Measurements from ENCODE around the gene CARNS1. TPM values are rescaled to one million over a fixed set of nuclear protein-coding genes. Genes with fewer than 3 reads are reported as not detected.

The CARNS1 gene
- polyA plus RNA-seq, 1 donor (not counting 4 experiments of a cell fraction or from before 2014, with no cell fraction given) = not detected

DNA sequence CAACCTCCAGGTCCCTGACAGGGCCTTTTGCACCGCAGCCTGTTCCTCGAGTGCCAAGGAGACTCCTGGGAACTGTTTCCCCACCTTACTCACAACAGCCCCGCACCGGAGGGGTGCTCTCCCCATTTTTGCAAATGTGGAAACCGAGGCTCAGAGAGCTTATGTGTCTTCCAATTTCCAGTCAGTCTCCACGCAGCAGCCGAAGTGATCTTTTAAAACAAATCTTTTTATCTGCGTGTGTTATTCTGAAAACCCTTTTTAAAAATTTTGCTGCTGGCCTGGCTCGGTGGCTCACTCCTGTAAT lies 54.0 kb downstream of the CARNS1 start:
- dilution Hi-C loops (cut with MboI; ENCODE audit: extremely low pct_ligation_motif_present, low sequenced_read_pairs) = no loop called here
- no peak for FAIRE-seq
- Histone ChIP-seq H3K9ac (ENCODE audit: control insufficient read depth, extremely low read depth, insufficient read depth, low read length) (peak overlapping the region; percentile 60), H3K27ac (ENCODE audit: control insufficient read depth, insufficient read depth, low read length) (peak overlapping the region; percentile 32), H3K27me3 (ENCODE audit: control insufficient read depth, extremely low read depth, insufficient read depth, low read length) (no peaks in the 10 kb centered on the region), H3K36me3 (ENCODE audit: control insufficient read depth in 2 of 2, extremely low read depth in 1 of 2, insufficient read depth in 2 of 2, low read length in 2 of 2) (peaks cover 0 to 5% of the 10 kb centered on the region in 2 experiments), H3K4me2 (ENCODE audit: control insufficient read depth, extremely low read depth, insufficient read depth, low read depth, low read length) (peak overlapping the region; percentile 64), H4K20me1 (ENCODE audit: control insufficient read depth, extremely low read depth, insufficient read depth, low read length) (no peaks in the 10 kb centered on the region), H3K79me2 (ENCODE audit: control insufficient read depth, insufficient read depth, low read length) (no peaks in the 10 kb centered on the region), H3K9me1 (ENCODE audit: control insufficient read depth, extremely low read depth, insufficient read depth, low read length) (no peaks in the 10 kb centered on the region), H3K4me3 (ENCODE audit: control insufficient read depth in 2 of 3, extremely low read depth in 1 of 3, insufficient read depth in 2 of 3, low read depth in 1 of 3, low read length in 3 of 3) (peak overlapping the region; percentile 45 to 74 (median 74)), H2AFZ (ENCODE audit: control insufficient read depth, low read length) (peak overlapping the region; percentile 17), H3K4me1 (ENCODE audit: control insufficient read depth, extremely low read depth, insufficient read depth, low read length) (peaks cover 13% of the 10 kb centered on the region), H3K9me3 (ENCODE audit: control insufficient read depth, low read depth, low read length) (no peaks in the 10 kb centered on the region)
- DNase-seq (ENCODE audit: low read depth, low spot score) = no peak
- no peak for TF ChIP-seq EZH2 (IDR thresholded peaks at IDR 0.05; ENCODE audit: low read length)
- TF ChIP-seq, protein P1, sequence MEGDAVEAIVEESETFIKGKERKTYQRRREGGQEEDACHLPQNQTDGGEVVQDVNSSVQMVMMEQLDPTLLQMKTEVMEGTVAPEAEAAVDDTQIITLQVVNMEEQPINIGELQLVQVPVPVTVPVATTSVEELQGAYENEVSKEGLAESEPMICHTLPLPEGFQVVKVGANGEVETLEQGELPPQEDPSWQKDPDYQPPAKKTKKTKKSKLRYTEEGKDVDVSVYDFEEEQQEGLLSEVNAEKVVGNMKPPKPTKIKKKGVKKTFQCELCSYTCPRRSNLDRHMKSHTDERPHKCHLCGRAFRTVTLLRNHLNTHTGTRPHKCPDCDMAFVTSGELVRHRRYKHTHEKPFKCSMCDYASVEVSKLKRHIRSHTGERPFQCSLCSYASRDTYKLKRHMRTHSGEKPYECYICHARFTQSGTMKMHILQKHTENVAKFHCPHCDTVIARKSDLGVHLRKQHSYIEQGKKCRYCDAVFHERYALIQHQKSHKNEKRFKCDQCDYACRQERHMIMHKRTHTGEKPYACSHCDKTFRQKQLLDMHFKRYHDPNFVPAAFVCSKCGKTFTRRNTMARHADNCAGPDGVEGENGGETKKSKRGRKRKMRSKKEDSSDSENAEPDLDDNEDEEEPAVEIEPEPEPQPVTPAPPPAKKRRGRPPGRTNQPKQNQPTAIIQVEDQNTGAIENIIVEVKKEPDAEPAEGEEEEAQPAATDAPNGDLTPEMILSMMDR (optimal IDR thresholded peaks at IDR 0.05 in 1 of 3, IDR thresholded peaks at IDR 0.05 in 1 of 3, conservative IDR thresholded peaks at IDR 0.05 in 1 of 3; ENCODE audit: extremely low read depth in 1 of 3, insufficient read depth in 2 of 3, low read length in 3 of 3) = no peak

DNA sequence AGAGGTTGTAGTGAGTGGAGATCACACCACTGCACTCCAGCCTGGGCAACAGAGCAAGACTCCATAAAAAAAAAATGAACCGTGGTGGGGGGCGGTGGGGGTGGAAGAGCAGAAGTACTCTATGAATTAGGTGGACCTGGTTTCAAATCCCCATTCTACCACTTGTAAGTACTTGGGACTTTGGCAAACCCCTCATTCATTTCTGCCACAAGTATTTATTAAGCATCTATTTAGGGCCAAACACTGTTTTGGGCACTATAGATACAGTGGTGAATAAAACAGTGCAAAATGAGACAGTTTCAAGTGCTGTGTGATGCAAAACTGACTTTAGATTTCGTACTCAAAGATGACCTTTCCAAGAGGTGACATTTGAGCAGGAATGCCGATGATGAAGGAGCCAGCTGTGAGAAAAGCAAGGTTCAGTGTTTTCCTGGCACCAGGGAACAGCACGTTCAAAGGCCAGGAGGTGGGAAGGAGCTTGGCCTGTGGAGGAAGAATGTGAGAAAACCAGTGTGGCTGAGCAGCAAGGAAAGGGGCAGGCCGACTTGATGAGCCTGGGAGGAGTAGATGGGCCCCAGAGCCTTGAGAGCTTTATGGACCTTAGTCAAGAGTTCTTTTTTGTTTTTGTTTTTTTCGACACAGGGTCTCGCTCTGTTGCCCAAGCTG lies 55.0 kb downstream of the CARNS1 start:
- H3K27ac ChIP-seq (ENCODE audit: control insufficient read depth, insufficient read depth, low read length) = no peak overlapping the region
- H3K4me3 ChIP-seq (ENCODE audit: control insufficient read depth in 2 of 3, extremely low read depth in 1 of 3, insufficient read depth in 2 of 3, low read depth in 1 of 3, low read length in 3 of 3) = no peak overlapping the region
- no peaks in the 10 kb centered on the region for H3K9me3 ChIP-seq (ENCODE audit: control insufficient read depth, low read depth, low read length)
- no peak overlapping the region for H2AFZ ChIP-seq (ENCODE audit: control insufficient read depth, low read length)
- peaks cover 0 to 5% of the 10 kb centered on the region in 2 experiments for H3K36me3 ChIP-seq (ENCODE audit: control insufficient read depth in 2 of 2, extremely low read depth in 1 of 2, insufficient read depth in 2 of 2, low read length in 2 of 2)
- TF ChIP-seq, protein P1 (optimal IDR thresholded peaks at IDR 0.05 in 1 of 3, IDR thresholded peaks at IDR 0.05 in 1 of 3, conservative IDR thresholded peaks at IDR 0.05 in 1 of 3; ENCODE audit: extremely low read depth in 1 of 3, insufficient read depth in 2 of 3, low read length in 3 of 3) = no peak
- no peak for TF ChIP-seq EZH2 (IDR thresholded peaks at IDR 0.05; ENCODE audit: low read length)
- dilution Hi-C loops (cut with MboI; ENCODE audit: extremely low pct_ligation_motif_present, low sequenced_read_pairs) = no loop called here
- H3K4me1 ChIP-seq (ENCODE audit: control insufficient read depth, extremely low read depth, insufficient read depth, low read length) = peaks cover 6% of the 10 kb centered on the region
- no peaks in the 10 kb centered on the region for H3K79me2 ChIP-seq (ENCODE audit: control insufficient read depth, insufficient read depth, low read length)
- no peak overlapping the region for H3K9ac ChIP-seq (ENCODE audit: control insufficient read depth, extremely low read depth, insufficient read depth, low read length)
- DNase-seq (ENCODE audit: low read depth, low spot score) = no peak
- no peak for FAIRE-seq
- no peaks in the 10 kb centered on the region for H4K20me1 ChIP-seq (ENCODE audit: control insufficient read depth, extremely low read depth, insufficient read depth, low read length)
- H3K27me3 ChIP-seq (ENCODE audit: control insufficient read depth, extremely low read depth, insufficient read depth, low read length) = no peaks in the 10 kb centered on the region
- no peaks in the 10 kb centered on the region for H3K9me1 ChIP-seq (ENCODE audit: control insufficient read depth, extremely low read depth, insufficient read depth, low read length)
- no peak overlapping the region for H3K4me2 ChIP-seq (ENCODE audit: control insufficient read depth, extremely low read depth, insufficient read depth, low read depth, low read length)

Data from keratinocyte (primary cell).